Endodermal cell (in vitro differentiated cells): ENCODE data around the gene MICU1. TPM values are rescaled to one million over a fixed set of nuclear protein-coding genes. Genes with fewer than 3 reads are reported as not detected.

Source experiments
- DNase-seq: peaks from one replicate; pipeline ENCODE4 v3.0.0-alpha.2; 2017
- H3K27ac ChIP-seq: 2 replicates; pipeline ENCODE4 v1.5.1; 2013; ENCODE audit warnings: mild to moderate bottlenecking, low read depth, low read length, moderate library complexity
- H3K27me3 ChIP-seq: 2 replicates; pipeline ENCODE4 v1.6.1; 2013; ENCODE audit warnings: mild to moderate bottlenecking, low read length, moderate library complexity; ENCODE audit not compliant: insufficient read depth, control insufficient read depth, poor library complexity, severe bottlenecking
- H3K36me3 ChIP-seq: 2 replicates; pipeline ENCODE4 v1.7.0; 2013; ENCODE audit warnings: mild to moderate bottlenecking, low read length, moderate library complexity; ENCODE audit not compliant: control insufficient read depth, insufficient read depth
- H3K4me1 ChIP-seq: one replicate; pipeline ENCODE4 v1.7.0; 2013; ENCODE audit warnings: low read length; ENCODE audit not compliant: control insufficient read depth, insufficient read depth
- H3K4me3 ChIP-seq: 2 replicates; pipeline ENCODE4 v1.5.1; 2013; ENCODE audit warnings: mild to moderate bottlenecking, low read length, moderate library complexity
- H3K9ac ChIP-seq: 2 replicates; pipeline ENCODE4 v1.6.1; 2013; ENCODE audit warnings: mild to moderate bottlenecking, low read length, moderate library complexity; ENCODE audit not compliant: poor library complexity, severe bottlenecking; ENCODE audit errors: extremely low read depth
- H3K9me3 ChIP-seq: 2 replicates; pipeline ENCODE4 v1.6.1; 2013; ENCODE audit warnings: mild to moderate bottlenecking, low read length, moderate library complexity; ENCODE audit not compliant: control insufficient read depth
- H3K27ac Mint-ChIP-seq: 2 replicates; pipeline ENCODE4 v1.8.0; 2020; ENCODE audit warnings: mixed read lengths
- H3K27me3 Mint-ChIP-seq: 2 replicates; pipeline ENCODE4 v1.8.0; 2021; ENCODE audit warnings: mild to moderate bottlenecking, mixed read lengths; ENCODE audit not compliant: insufficient read depth
- H3K36me3 Mint-ChIP-seq: 2 replicates; pipeline ENCODE4 v1.8.0; 2020; ENCODE audit warnings: low read depth, mixed read lengths
- H3K4me1 Mint-ChIP-seq: 2 replicates; pipeline ENCODE4 v1.8.0; 2020; ENCODE audit warnings: mixed read lengths
- H3K4me3 Mint-ChIP-seq: 2 replicates; pipeline ENCODE4 v1.8.0; 2020; ENCODE audit warnings: mild to moderate bottlenecking, moderate library complexity, mixed read lengths
- H3K9me3 Mint-ChIP-seq: 2 replicates; pipeline ENCODE4 v1.8.0; 2020; ENCODE audit warnings: mild to moderate bottlenecking, mixed read lengths
- CTCF ChIP-seq: fragments of 200-600 bp; sonication (generic); conservative IDR thresholded peaks from 2 replicates; pipeline ENCODE4 v1.5.0; 2021; ENCODE audit warnings: antibody characterized with exemption, mild to moderate bottlenecking
- WGBS, 2 experiments: methylation state at CpG; one replicate each; pipeline versions ENCODE4 v1.1.5 to v1.1.7; 2013; ENCODE audit warnings: missing lambda C conversion rate in 2 of 2, mixed read lengths in 1 of 2; ENCODE audit not compliant: insufficient coverage in 1 of 2, insufficient read length in 1 of 2; 5-methylcytosine and 5-hydroxymethylcytosine counted together
- total RNA-seq, 2 donors: library from RNA; stranded (reverse); fragmentation: NEBNext Ultra II Directional in 1 of 2; extraction: Animal tissue kit (Norgen Biotek cat#: 25700) in 1 of 2; gene quantifications; 2 replicates in 1 of 2; 3 replicates in 1 of 2; pipeline ENCODE4 v1.2.1, GENCODE V29; 2021

The MICU1 gene
- total RNA-seq, 2 donors from 2014 or later, result 41.9 to 54.9 TPM

GRCh38 chr10:72416661-72417060, 209.2 kb downstream of the MICU1 start:
- Mint-ChIP-seq H3K4me3 (no peak overlapping the region), H3K36me3 (peaks cover 38% of the 10 kb centered on the region), H3K27ac (no peak overlapping the region), H3K9me3 (peaks cover 18% of the 10 kb centered on the region), H3K27me3 (no peaks in the 10 kb centered on the region), H3K4me1 (peaks cover 21% of the 10 kb centered on the region)
- H3K4me3 ChIP-seq, result no peak overlapping the region
- no peak overlapping the region for H3K9ac ChIP-seq
- 89 to 96% methylated on average over 3 to 4 of the region's 4 CpGs for WGBS, 2 experiments
- no peaks in the 10 kb centered on the region for H3K4me1 ChIP-seq
- H3K36me3 ChIP-seq, result no peaks in the 10 kb centered on the region
- TF ChIP-seq CTCF, result no peak
- H3K27ac ChIP-seq, result no peak overlapping the region
- DNase-seq, result no peak
- H3K27me3 ChIP-seq, result no peaks in the 10 kb centered on the region
- peaks cover 20% of the 10 kb centered on the region for H3K9me3 ChIP-seq

GRCh38 chr10:72414642-72415041, 211.2 kb downstream of the MICU1 start:
- 92 to 100% methylated on average over 2 of the region's 3 CpGs for WGBS, 2 experiments
- Histone ChIP-seq H3K36me3 (no peaks in the 10 kb centered on the region), H3K9me3 (peaks cover 20% of the 10 kb centered on the region), H3K4me1 (no peaks in the 10 kb centered on the region), H3K27ac (no peak overlapping the region), H3K4me3 (no peak overlapping the region), H3K27me3 (no peaks in the 10 kb centered on the region), H3K9ac (no peak overlapping the region)
- DNase-seq, result no peak
- no peak for TF ChIP-seq CTCF
- no peak overlapping the region for H3K27ac Mint-ChIP-seq
- H3K36me3 Mint-ChIP-seq, result peaks cover 27% of the 10 kb centered on the region
- H3K9me3 Mint-ChIP-seq, result peaks cover 17% of the 10 kb centered on the region
- H3K27me3 Mint-ChIP-seq, result no peaks in the 10 kb centered on the region
- H3K4me3 Mint-ChIP-seq, result no peak overlapping the region
- peaks cover 17% of the 10 kb centered on the region for H3K4me1 Mint-ChIP-seq

- H3K27me3 ChIP-seq, result no peaks in the 10 kb centered on the region
- Mint-ChIP-seq H3K36me3 (peaks cover 17% of the 10 kb centered on the region), H3K9me3 (peaks cover 11% of the 10 kb centered on the region), H3K4me3 (no peak overlapping the region), H3K27ac (no peak overlapping the region), H3K27me3 (no peaks in the 10 kb centered on the region), H3K4me1 (no peaks in the 10 kb centered on the region)
- H3K36me3 ChIP-seq, result no peaks in the 10 kb centered on the region
- no peak overlapping the region for H3K4me3 ChIP-seq
- no peak overlapping the region for H3K27ac ChIP-seq
- TF ChIP-seq CTCF, result no peak
- H3K4me1 ChIP-seq, result no peaks in the 10 kb centered on the region
- no peak overlapping the region for H3K9ac ChIP-seq
- peaks cover 12% of the 10 kb centered on the region for H3K9me3 ChIP-seq
- no peak for DNase-seq
- 92 to 100% methylated on average over 1 of the region's 1 CpG for WGBS, 2 experiments
Observed at GRCh38 chr10:72409167-72409566, 216.7 kb downstream of the MICU1 start.
